Endothelial cell of umbilical vein (primary cell): ENCODE results near the gene DOCK1. TPM values are rescaled to one million over a fixed set of nuclear protein-coding genes. Genes with fewer than 3 reads are reported as not detected.
"Not testable (repeated sequence)": the region's sequence is repeated elsewhere in the genome, so short reads cannot be mapped to it uniquely, and the experiment has no call there.

Experiments used
- BruUV-seq: library from RNA; stranded (reverse); fragments of 400-500 nt; replicated peaks from 2 replicates; lab custom pipeline; 2021; lab: Mats Ljungman, UMichigan
- CTCF ChIA-PET: fragments of 300-600, 350-600 bp; sonication (Branson Sonifier 250); formaldehyde crosslinking; loops from one replicate; lab custom pipeline; 2021; ENCODE audit warnings: antibody characterized with exemption, inconsistent platforms; lab: Charles Lee
- POLR2A ChIA-PET: fragments of 300-600, 350-600 bp; sonication (Branson Sonifier 250); formaldehyde crosslinking; loops from one replicate; lab custom pipeline; 2021; ENCODE audit warnings: antibody characterized with exemption, inconsistent platforms; lab: Charles Lee
- DNase-seq: peaks from one replicate; pipeline ENCODE4 v3.0.0-alpha.2; 2011; ENCODE audit warnings: low read depth, low spot score
- FAIRE-seq: peaks from 2 replicates; lab custom pipeline; 2011; peaks lifted over from hg19 to GRCh38; lab: Jason Lieb, UNC
- H2AFZ ChIP-seq: 2 replicates; pipeline ENCODE4 v1.6.0; 2012; ENCODE audit warnings: low read depth, low read length, control low read depth, inconsistent platforms
- H3K27ac ChIP-seq: 2 replicates; pipeline ENCODE4 v1.5.1; 2011; ENCODE audit warnings: low read depth, mild to moderate bottlenecking, control low read depth, low read length, moderate library complexity; ENCODE audit not compliant: insufficient read depth
- H3K27me3 ChIP-seq, 2 experiments: 2 replicates each; pipeline versions ENCODE4 v1.6.0 to v1.6.1; 2011; ENCODE audit warnings: low read length in 2 of 2, mixed read lengths in 1 of 2; ENCODE audit not compliant: control insufficient read depth in 2 of 2, insufficient read depth in 2 of 2
- H3K36me3 ChIP-seq, 2 experiments: 2 replicates in 1 of 2; 3 replicates in 1 of 2; pipeline ENCODE4 v1.5.1; 2011; ENCODE audit warnings: low read length in 2 of 2, mild to moderate bottlenecking in 1 of 2, moderate library complexity in 1 of 2; ENCODE audit not compliant: control insufficient read depth in 2 of 2, insufficient read depth in 2 of 2; ENCODE audit errors: extremely low read depth in 1 of 2
- H3K4me1 ChIP-seq: 3 replicates; pipeline ENCODE4 v1.5.1; 2011; ENCODE audit warnings: mild to moderate bottlenecking, low read length; ENCODE audit not compliant: control insufficient read depth, insufficient read depth; ENCODE audit errors: extremely low read depth
- H3K4me2 ChIP-seq: 2 replicates; pipeline ENCODE4 v1.6.1; 2011; ENCODE audit warnings: low read length, control low read depth, mixed read lengths; ENCODE audit not compliant: insufficient read depth
- H3K4me3 ChIP-seq, 3 experiments: fragments of 200-600 bp in 1 of 3; sonication (generic), shearing (Covaris generic) in 1 of 3; replicated peaks in 1 of 3; 2 replicates each; pipeline ENCODE4 v1.5.1; 2011 to 2016; ENCODE audit warnings: control low read depth in 3 of 3, low read length in 3 of 3, mild to moderate bottlenecking in 2 of 3, inconsistent platforms in 1 of 3, low read depth in 1 of 3, moderate library complexity in 1 of 3; ENCODE audit not compliant: insufficient read depth in 1 of 3
- H3K79me2 ChIP-seq: 2 replicates; pipeline ENCODE4 v1.6.0; 2012; ENCODE audit warnings: low read length, inconsistent platforms; ENCODE audit not compliant: control insufficient read depth, insufficient read depth
- H3K9ac ChIP-seq: replicated peaks from 2 replicates; pipeline ENCODE3; 2011; ENCODE audit warnings: low read length, control low read depth; ENCODE audit not compliant: insufficient read depth; ENCODE audit errors: extremely low read depth
- H3K9me1 ChIP-seq: replicated peaks from 3 replicates; pipeline ENCODE4 v1.6.0; 2011; ENCODE audit warnings: mild to moderate bottlenecking, low read length; ENCODE audit not compliant: control insufficient read depth, insufficient read depth; ENCODE audit errors: extremely low read depth
- H3K9me3 ChIP-seq: replicated peaks from 2 replicates; pipeline ENCODE4 v1.5.1; 2012; ENCODE audit warnings: low read length, inconsistent platforms; ENCODE audit not compliant: control insufficient read depth, insufficient read depth
- H4K20me1 ChIP-seq: replicated peaks from 2 replicates; pipeline ENCODE3; 2011; ENCODE audit warnings: mild to moderate bottlenecking, low read length; ENCODE audit not compliant: control insufficient read depth, insufficient read depth; ENCODE audit errors: extremely low read depth
- CTCF ChIP-seq, 2 donors: IDR thresholded peaks; 1 replicate in 1 of 2; 2 replicates in 1 of 2; pipeline ENCODE4 v1.5.1; 2011; ENCODE audit warnings: low read length in 2 of 2, mild to moderate bottlenecking in 2 of 2, moderate library complexity in 2 of 2, control low read depth in 1 of 2, inconsistent platforms in 1 of 2, low read depth in 1 of 2; ENCODE audit not compliant: insufficient read depth in 1 of 2; ENCODE audit errors: extremely low read depth in 1 of 2
- EZH2 ChIP-seq: IDR thresholded peaks from 2 replicates; pipeline ENCODE4 v1.6.1; 2012; ENCODE audit warnings: borderline replicate concordance, low read depth, mild to moderate bottlenecking, moderate library complexity, low read length, inconsistent platforms; ENCODE audit not compliant: severe bottlenecking
- FOS ChIP-seq: IDR thresholded peaks from 2 replicates; pipeline ENCODE4 v1.6.1; 2011; ENCODE audit warnings: mild to moderate bottlenecking, low read length, moderate library complexity, borderline replicate concordance; ENCODE audit not compliant: insufficient read depth
- GATA2 ChIP-seq: IDR thresholded peaks from 2 replicates; pipeline ENCODE4 v1.7.0; 2011; ENCODE audit warnings: low read depth, mild to moderate bottlenecking, moderate library complexity, mixed read lengths, low read length; ENCODE audit not compliant: insufficient read length, insufficient read depth
- JUN ChIP-seq: IDR thresholded peaks from 2 replicates; pipeline ENCODE4 v1.6.1; 2011; ENCODE audit warnings: borderline replicate concordance, low read depth; ENCODE audit not compliant: insufficient read length, insufficient read depth
- MAX ChIP-seq: IDR thresholded peaks from 2 replicates; pipeline ENCODE4 v1.6.1; 2011; ENCODE audit not compliant: insufficient read depth, insufficient read length
- MYC ChIP-seq: IDR thresholded peaks from one replicate; pipeline ENCODE4 v1.6.1; 2011; ENCODE audit warnings: mild to moderate bottlenecking, low read depth, low read length
- POLR2A ChIP-seq: IDR thresholded peaks from 2 replicates; pipeline ENCODE4 v1.6.1; 2012; ENCODE audit warnings: low read depth, mild to moderate bottlenecking, control low read depth, low read length
- POLR2AphosphoS5 ChIP-seq: IDR thresholded peaks from 2 replicates; pipeline ENCODE4 v1.6.1; 2012; ENCODE audit warnings: low read depth, mild to moderate bottlenecking, control low read depth, low read length, moderate library complexity; ENCODE audit not compliant: insufficient read depth
- dilution Hi-C: fragments of 300-500 bp; cut with MboI; formaldehyde crosslinking; loops from one replicate; pipeline ENCODE4 v1.15.0; 2019; ENCODE audit warnings: low sequenced_read_pairs; ENCODE audit not compliant: extremely low pct_ligation_motif_present
- intact Hi-C: fragments of 100-400 bp; cut with micrococcal nuclease; formaldehyde crosslinking; loops from one replicate; pipeline ENCODE4 v1.10.0; 2022
- polyA plus RNA-seq, 4 experiments: library from polyadenylated mRNA; depleted of rRNA in 3 of 4; stranded (reverse) in 3 of 4; unstranded in 1 of 4; fragments of >200 nt; gene quantifications; 2 replicates each; pipeline versions ENCODE4 v1.2.1 to v1.2.3, GENCODE V29; 2011 to 2012; ENCODE audit warnings: missing spikeins in 1 of 4
- total RNA-seq: library from RNA; stranded (reverse); gene quantifications from 2 replicates; pipeline ENCODE4 v1.2.3, GENCODE V29; 2021

Gene DOCK1
- total and polyA plus RNA-seq, 2 donors (not counting 3 experiments of a cell fraction or from before 2014, with no cell fraction given): 22.5 to 83.1 TPM

- CTCF ChIA-PET: no interaction called here
- BruUV-seq: no TSS peak
- dilution Hi-C loops (no loop called here), intact Hi-C loops (no loop called here)
- Histone ChIP-seq H3K4me3 (no peak overlapping the region), H3K4me2 (no peak overlapping the region), H3K79me2 (no peaks in the 10 kb centered on the region), H3K36me3 (no peaks in the 10 kb centered on the region), H3K4me1 (no peaks in the 10 kb centered on the region), H2AFZ (no peak overlapping the region), H3K9me3 (no peaks in the 10 kb centered on the region), H4K20me1 (no peaks in the 10 kb centered on the region), H3K9ac (no peak overlapping the region), H3K27ac (no peak overlapping the region), H3K9me1 (no peaks in the 10 kb centered on the region), H3K27me3 (no peaks in the 10 kb centered on the region)
- POLR2A ChIA-PET: no interaction called here
- no peak for TF ChIP-seq FOS
- TF ChIP-seq MAX: no peak
- TF ChIP-seq MYC: no peak
- TF ChIP-seq POLR2A: no peak
- TF ChIP-seq CTCF (IDR thresholded peaks at IDR 0.05; ENCODE audit: extremely low read depth in 1 of 2, insufficient read depth in 1 of 2, low read depth in 1 of 2, low read length in 2 of 2): no peak
- TF ChIP-seq GATA2: no peak
- no peak for TF ChIP-seq EZH2
- TF ChIP-seq POLR2AphosphoS5: no peak
- no peak for TF ChIP-seq JUN
- no peak for DNase-seq
- no peak for FAIRE-seq
Measured at GRCh38 chr10:127298381-127298780, 393.2 kb downstream of the DOCK1 start.

DNA sequence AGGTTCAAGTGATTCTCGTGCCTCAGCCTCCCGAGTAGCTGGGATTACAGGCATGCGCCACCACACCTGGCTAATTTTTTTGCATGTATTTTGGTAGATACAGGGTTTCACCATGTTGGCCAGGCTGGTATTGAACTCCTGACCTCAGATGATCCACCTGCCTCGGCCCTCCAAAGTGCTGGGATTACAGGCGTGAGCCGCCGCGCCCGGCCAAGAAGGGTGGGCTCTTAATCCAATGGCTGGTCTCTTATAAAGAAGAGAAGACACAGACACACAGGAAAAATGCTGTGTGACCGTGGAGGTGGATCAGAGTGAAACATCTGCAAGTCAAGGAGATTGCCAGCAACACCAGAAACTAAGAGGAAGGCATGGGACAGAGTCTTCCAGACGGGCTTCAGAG lies 394.0 kb downstream of the DOCK1 start:
- BruUV-seq, H3K36me3 ChIP-seq, CTCF ChIA-PET, H3K4me3 ChIP-seq, FAIRE-seq, H3K4me2 ChIP-seq, H3K27ac ChIP-seq, POLR2A ChIA-PET, H3K9me1 ChIP-seq, DNase-seq, H3K27me3 ChIP-seq, H2AFZ ChIP-seq, H3K9ac ChIP-seq, H3K79me2 ChIP-seq, dilution Hi-C loops, H4K20me1 ChIP-seq, intact Hi-C loops, H3K4me1 ChIP-seq, H3K9me3 ChIP-seq: not testable (repeated sequence)
